ENCODE data around the gene SPATA9.

The SPATA9 gene

DNA sequence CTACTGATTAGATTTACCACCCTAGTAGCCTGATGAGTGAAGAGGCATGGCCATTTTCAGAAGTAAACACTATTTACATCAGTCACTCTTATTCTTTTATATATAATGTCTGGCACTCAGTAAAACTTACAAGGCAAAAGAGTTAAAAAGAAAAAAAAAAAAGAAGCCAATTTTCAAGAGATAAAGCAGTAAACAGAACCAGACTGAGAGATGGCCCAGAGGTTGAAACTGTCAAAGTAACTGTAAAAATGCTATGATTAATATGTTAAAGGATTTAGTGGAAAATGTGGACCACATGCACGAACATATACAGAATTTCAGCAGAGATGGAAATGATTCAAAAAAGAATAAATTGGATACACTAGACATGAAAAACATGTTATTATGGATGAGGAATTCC is 69.3 kb downstream of the SPATA9 start:
- DNase-seq, result no peak

DNA sequence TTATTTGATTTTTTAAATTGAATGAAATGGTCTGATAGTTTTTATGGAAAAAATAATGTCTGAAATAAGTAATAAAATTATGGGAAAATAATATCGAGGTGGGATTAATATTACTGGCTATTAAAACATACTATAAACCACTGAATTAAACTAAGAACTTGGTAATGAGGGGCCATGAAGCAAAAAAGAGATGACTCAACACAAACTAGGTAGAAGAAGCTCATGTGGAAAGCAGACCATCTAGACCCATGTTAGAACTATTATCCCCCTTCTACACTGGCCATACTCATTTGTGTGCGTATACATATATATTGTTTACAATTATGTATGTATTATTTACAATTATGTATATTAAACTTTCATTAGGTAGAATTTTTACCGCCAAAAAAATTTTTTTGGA is 71.4 kb downstream of the SPATA9 start:
- DNase-seq, result no peak

DNA sequence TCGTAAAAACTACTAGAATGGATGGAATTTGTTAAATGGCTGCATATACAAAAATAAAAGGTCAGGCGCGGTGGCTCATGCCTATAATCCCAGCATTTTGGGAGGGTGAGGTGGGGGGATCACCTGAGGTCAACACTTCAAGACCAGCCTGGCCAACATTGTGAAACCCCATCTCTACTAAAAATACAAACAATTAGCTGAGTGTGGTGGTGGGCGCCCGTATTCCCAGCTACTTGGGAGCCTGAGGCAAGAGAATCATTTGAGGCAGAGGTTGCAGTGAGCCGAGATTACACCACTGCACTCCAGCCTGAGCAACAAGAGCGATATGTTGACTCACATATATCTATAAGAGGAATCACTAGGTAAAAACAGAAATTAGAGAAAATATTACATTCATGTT is 72.2 kb downstream of the SPATA9 start:
- no peak for DNase-seq

DNA sequence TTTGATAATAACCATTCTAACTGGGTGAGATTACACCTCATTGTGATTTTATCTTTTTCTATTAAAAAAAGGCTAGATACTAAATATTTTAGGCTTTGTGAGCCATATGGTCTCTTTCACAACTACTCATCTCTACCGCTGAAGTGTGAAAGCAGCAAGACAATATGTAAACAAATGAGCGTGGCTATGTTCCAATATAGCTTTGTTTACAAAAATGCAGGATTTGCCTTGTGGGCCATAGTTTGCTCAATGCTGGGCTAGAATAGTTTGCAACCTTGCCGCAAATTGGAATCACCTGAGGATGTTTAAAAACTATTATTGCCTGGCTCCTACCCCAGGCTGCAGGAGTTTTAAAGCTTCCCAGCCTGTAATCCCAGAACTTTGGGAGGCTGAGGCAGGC is 73.1 kb downstream of the SPATA9 start:
- DNase-seq, result no peak

All from inflammatory macrophage treated with lipopolysaccharide for 4 hours (primary cell).